ENCODE measurements around the gene EFTUD2.

The EFTUD2 gene

GRCh38 chr17:44804302-44805089 is 94.7 kb downstream of the EFTUD2 start:
- DNase-seq: no peak

GRCh38 chr17:44801880-44802279 is 97.4 kb downstream of the EFTUD2 start:
- no peak for DNase-seq

Data from hematopoietic multipotent progenitor cell treated with erythropoietin and hydrocortisone succinate and interleukin-3 and kit ligand, for 8 days (in vitro differentiated cells).